NAMALWA (cell line): ENCODE results near the gene PLEKHB1.
A peak's percentile ranks its signal among the peaks of the same experiment; 100 is the strongest.

ENCODE experiments used
- DNase-seq: peaks from one replicate; pipeline ENCODE4 v3.0.0-alpha.2; 2015; ENCODE audit warnings: low spot score

PLEKHB1 gene

GRCh38 chr11:73648121-73648520, 1.7 kb downstream of the PLEKHB1 start:
- DNase-seq: no peak

GRCh38 chr11:73648571-73649046, 2.2 kb downstream of the PLEKHB1 start:
- no peak for DNase-seq

GRCh38 chr11:73649206-73649605, 2.8 kb downstream of the PLEKHB1 start:
- no peak for DNase-seq

GRCh38 chr11:73650400-73650799, 4.0 kb downstream of the PLEKHB1 start:
- no peak for DNase-seq

- no peak for DNase-seq
Observed at GRCh38 chr11:73651252-73651651, 4.9 kb downstream of the PLEKHB1 start.

- no peak for DNase-seq
Observed at GRCh38 chr11:73651661-73652045, 5.3 kb downstream of the PLEKHB1 start.

GRCh38 chr11:73652046-73652730, 5.8 kb downstream of the PLEKHB1 start:
- no peak for DNase-seq

- no peak for DNase-seq
Observed at GRCh38 chr11:73652856-73653559, 6.6 kb downstream of the PLEKHB1 start.

- no peak for DNase-seq
Observed at GRCh38 chr11:73653996-73654395, 7.6 kb downstream of the PLEKHB1 start.

- DNase-seq: no peak
Observed at GRCh38 chr11:73654482-73655021, 8.2 kb downstream of the PLEKHB1 start.

GRCh38 chr11:73655686-73656085, 9.3 kb downstream of the PLEKHB1 start:
- no peak for DNase-seq

- no peak for DNase-seq
Observed at GRCh38 chr11:73656985-73657384, 10.6 kb downstream of the PLEKHB1 start.

GRCh38 chr11:73659961-73660360, 13.6 kb downstream of the PLEKHB1 start:
- no peak for DNase-seq

GRCh38 chr11:73660497-73661034, 14.2 kb downstream of the PLEKHB1 start:
- no peak for DNase-seq

- DNase-seq: peak; percentile 80
Observed at GRCh38 chr11:73661035-73661628, 14.8 kb downstream of the PLEKHB1 start.

- DNase-seq: no peak
Observed at GRCh38 chr11:73662445-73663157, 16.2 kb downstream of the PLEKHB1 start.

- DNase-seq: no peak
Observed at GRCh38 chr11:73663604-73664495, 17.5 kb downstream of the PLEKHB1 start.

GRCh38 chr11:73664877-73665276, 18.5 kb downstream of the PLEKHB1 start:
- DNase-seq: no peak

GRCh38 chr11:73667891-73668290, 21.5 kb downstream of the PLEKHB1 start:
- no peak for DNase-seq

- DNase-seq: no peak
Observed at GRCh38 chr11:73670808-73671207, 24.4 kb downstream of the PLEKHB1 start.

GRCh38 chr11:73671701-73672100, 25.3 kb downstream of the PLEKHB1 start:
- no peak for DNase-seq
